Trophoblast cell (in vitro differentiated cells and primary cell): ENCODE data around the gene BZW2.

Experiments used
- DNase-seq, 2 donors: peaks; one replicate each; pipeline ENCODE4 v3.0.0-alpha.2; 2016
- H2AFZ ChIP-seq: 2 replicates; pipeline ENCODE4 v1.6.1; 2013; ENCODE audit warnings: low read length, moderate library complexity, mild to moderate bottlenecking; ENCODE audit not compliant: insufficient read depth, poor library complexity
- H2AK5ac ChIP-seq: 2 replicates; pipeline ENCODE4 v1.6.1; 2013; ENCODE audit warnings: mild to moderate bottlenecking, low read length
- H2BK120ac ChIP-seq: 2 replicates; pipeline ENCODE4 v1.6.1; 2013; ENCODE audit warnings: low read length, mild to moderate bottlenecking, moderate library complexity; ENCODE audit not compliant: insufficient read depth, poor library complexity
- H2BK12ac ChIP-seq: 2 replicates; pipeline ENCODE4 v1.6.1; 2013; ENCODE audit warnings: mild to moderate bottlenecking, low read length, moderate library complexity
- H2BK5ac ChIP-seq: 2 replicates; pipeline ENCODE4 v1.6.1; 2013; ENCODE audit warnings: low read length, low read depth, moderate library complexity, mild to moderate bottlenecking; ENCODE audit not compliant: poor library complexity
- H3K14ac ChIP-seq: 2 replicates; pipeline ENCODE4 v1.6.1; 2013; ENCODE audit warnings: mild to moderate bottlenecking, low read length
- H3K18ac ChIP-seq: 2 replicates; pipeline ENCODE4 v1.6.1; 2013; ENCODE audit warnings: mild to moderate bottlenecking, low read length
- H3K23ac ChIP-seq: 2 replicates; pipeline ENCODE4 v1.6.1; 2013; ENCODE audit warnings: low read length
- H3K27ac ChIP-seq: 2 replicates; pipeline ENCODE4 v1.5.1; 2013; ENCODE audit warnings: low read depth, mild to moderate bottlenecking, inconsistent platforms, low read length, moderate library complexity
- H3K27me3 ChIP-seq: 2 replicates; pipeline ENCODE4 v1.6.1; 2013; ENCODE audit warnings: inconsistent platforms, mild to moderate bottlenecking, low read length, moderate library complexity; ENCODE audit not compliant: insufficient read depth
- H3K36me3 ChIP-seq, 2 experiments: 1 replicate in 1 of 2; 2 replicates in 1 of 2; pipeline ENCODE4 v1.6.1; 2013; ENCODE audit warnings: low read length in 2 of 2, mild to moderate bottlenecking in 2 of 2, moderate library complexity in 1 of 2; ENCODE audit not compliant: insufficient read depth in 2 of 2, control insufficient read depth in 1 of 2
- H3K4ac ChIP-seq: 2 replicates; pipeline ENCODE4 v1.6.1; 2013; ENCODE audit warnings: low read depth, mild to moderate bottlenecking, low read length, moderate library complexity
- H3K4me1 ChIP-seq, 2 experiments: 1 replicate in 1 of 2; 2 replicates in 1 of 2; pipeline ENCODE4 v1.6.1; 2013; ENCODE audit warnings: low read length in 2 of 2, mild to moderate bottlenecking in 2 of 2, moderate library complexity in 1 of 2; ENCODE audit not compliant: insufficient read depth in 2 of 2, control insufficient read depth in 1 of 2
- H3K4me2 ChIP-seq: 2 replicates; pipeline ENCODE4 v1.6.1; 2013; ENCODE audit warnings: inconsistent platforms, mild to moderate bottlenecking, low read length, moderate library complexity
- H3K4me3 ChIP-seq: 2 replicates; pipeline ENCODE4 v1.5.1; 2013; ENCODE audit warnings: mild to moderate bottlenecking, low read depth, low read length, inconsistent platforms
- H3K79me1 ChIP-seq: one replicate; pipeline ENCODE4 v1.6.1; 2013; ENCODE audit warnings: low read length
- H3K79me2 ChIP-seq: 2 replicates; pipeline ENCODE4 v1.6.1; 2013; ENCODE audit warnings: low read length, mild to moderate bottlenecking; ENCODE audit not compliant: control insufficient read depth, insufficient read depth, poor library complexity
- H3K9ac ChIP-seq: 2 replicates; pipeline ENCODE4 v1.6.1; 2013; ENCODE audit warnings: mild to moderate bottlenecking, low read length
- H3K9me3 ChIP-seq: 2 replicates; pipeline ENCODE4 v1.6.1; 2013; ENCODE audit warnings: low read depth, mild to moderate bottlenecking, control low read depth, inconsistent platforms, low read length; ENCODE audit not compliant: insufficient read depth
- H4K12ac ChIP-seq: 2 replicates; pipeline ENCODE4 v1.6.1; 2013; ENCODE audit warnings: low read depth, mild to moderate bottlenecking, low read length, moderate library complexity
- H4K8ac ChIP-seq: 2 replicates; pipeline ENCODE4 v1.6.1; 2013; ENCODE audit warnings: low read depth, mild to moderate bottlenecking, low read length, moderate library complexity
- H4K91ac ChIP-seq: one replicate; pipeline ENCODE4 v1.6.1; 2013; ENCODE audit warnings: low read depth, mild to moderate bottlenecking, low read length, moderate library complexity
- WGBS: extraction: QIAGEN DNeasy Blood & Tissue Kit; methylation state at CpG from one replicate; pipeline ENCODE4 v1.1.7; 2013; ENCODE audit warnings: missing lambda C conversion rate; ENCODE audit not compliant: insufficient read length, insufficient coverage; ENCODE audit errors: extremely low coverage; 5-methylcytosine and 5-hydroxymethylcytosine counted together

Gene BZW2

GRCh38 chr7:16708980-16709379 lies 63.0 kb downstream of the BZW2 start:
- peak; percentile 86 to 88 for DNase-seq
- Histone ChIP-seq H3K9ac (no peak overlapping the region), H3K4me1 (no peaks in the 10 kb centered on the region), H3K4ac (no peak overlapping the region), H3K27ac (peak overlapping the region; percentile 16), H3K4me3 (no peak overlapping the region), H2AK5ac (no peak overlapping the region), H3K27me3 (no peaks in the 10 kb centered on the region), H3K79me1 (no peaks in the 10 kb centered on the region), H3K4me2 (no peak overlapping the region), H2BK120ac (no peak overlapping the region), H3K23ac (no peak overlapping the region), H4K91ac (no peak overlapping the region), H3K14ac (no peak overlapping the region), H2BK12ac (no peak overlapping the region), H3K9me3 (no peaks in the 10 kb centered on the region), H3K36me3 (peaks cover 8 to 10% of the 10 kb centered on the region in 2 experiments), H4K8ac (no peak overlapping the region), H2AFZ (no peak overlapping the region), H3K79me2 (no peaks in the 10 kb centered on the region), H4K12ac (no peak overlapping the region), H2BK5ac (no peak overlapping the region), H3K18ac (no peak overlapping the region)
- no CpG with 5 or more reads among the region's 3 CpGs for WGBS

GRCh38 chr7:16710651-16711050 lies 64.7 kb downstream of the BZW2 start:
- H3K14ac ChIP-seq = no peak overlapping the region
- no peak overlapping the region for H3K4ac ChIP-seq
- WGBS = no CpG with 5 or more reads among the region's 4 CpGs
- H3K4me2 ChIP-seq = no peak overlapping the region
- H3K79me1 ChIP-seq = peaks cover 2% of the 10 kb centered on the region
- H2BK12ac ChIP-seq = no peak overlapping the region
- H3K4me3 ChIP-seq = no peak overlapping the region
- no peak overlapping the region for H3K27ac ChIP-seq
- no peaks in the 10 kb centered on the region for H3K9me3 ChIP-seq
- no peaks in the 10 kb centered on the region for H3K4me1 ChIP-seq
- no peak overlapping the region for H4K91ac ChIP-seq
- no peak overlapping the region for H2BK5ac ChIP-seq
- H2AK5ac ChIP-seq = no peak overlapping the region
- no peak overlapping the region for H2AFZ ChIP-seq
- H4K8ac ChIP-seq = no peak overlapping the region
- H4K12ac ChIP-seq = no peak overlapping the region
- H3K23ac ChIP-seq = no peak overlapping the region
- H3K27me3 ChIP-seq = no peaks in the 10 kb centered on the region
- no peak overlapping the region for H3K9ac ChIP-seq
- no peak overlapping the region for H2BK120ac ChIP-seq
- no peaks in the 10 kb centered on the region for H3K79me2 ChIP-seq
- DNase-seq = peak in 1 of 2 donors; percentile 43
- no peak overlapping the region for H3K18ac ChIP-seq
- peaks cover 3 to 5% of the 10 kb centered on the region in 2 experiments for H3K36me3 ChIP-seq

GRCh38 chr7:16711730-16712129 lies 65.7 kb downstream of the BZW2 start:
- DNase-seq = no peak
- H3K9ac ChIP-seq = no peak overlapping the region
- no peak overlapping the region for H4K91ac ChIP-seq
- H3K9me3 ChIP-seq = no peaks in the 10 kb centered on the region
- no CpG with 5 or more reads among the region's 4 CpGs for WGBS
- H3K36me3 ChIP-seq = peaks cover 2 to 3% of the 10 kb centered on the region in 2 experiments
- no peaks in the 10 kb centered on the region for H3K4me1 ChIP-seq
- H4K12ac ChIP-seq = no peak overlapping the region
- no peak overlapping the region for H3K18ac ChIP-seq
- H3K4me2 ChIP-seq = no peak overlapping the region
- no peaks in the 10 kb centered on the region for H3K27me3 ChIP-seq
- no peak overlapping the region for H2BK5ac ChIP-seq
- H3K79me1 ChIP-seq = peaks cover 2% of the 10 kb centered on the region
- H3K14ac ChIP-seq = no peak overlapping the region
- H3K23ac ChIP-seq = no peak overlapping the region
- H2AFZ ChIP-seq = no peak overlapping the region
- H3K4me3 ChIP-seq = no peak overlapping the region
- no peak overlapping the region for H3K27ac ChIP-seq
- H2AK5ac ChIP-seq = no peak overlapping the region
- no peak overlapping the region for H2BK12ac ChIP-seq
- H3K79me2 ChIP-seq = no peaks in the 10 kb centered on the region
- H2BK120ac ChIP-seq = no peak overlapping the region
- no peak overlapping the region for H3K4ac ChIP-seq
- no peak overlapping the region for H4K8ac ChIP-seq

GRCh38 chr7:16712916-16713315 lies 66.9 kb downstream of the BZW2 start:
- Histone ChIP-seq H3K36me3 (peaks cover 0 to 2% of the 10 kb centered on the region in 2 experiments), H3K27ac (no peak overlapping the region), H4K12ac (no peak overlapping the region), H3K9me3 (no peaks in the 10 kb centered on the region), H3K18ac (no peak overlapping the region), H3K4ac (no peak overlapping the region), H2BK5ac (no peak overlapping the region), H3K4me3 (no peak overlapping the region), H4K91ac (no peak overlapping the region), H3K14ac (no peak overlapping the region), H3K27me3 (no peaks in the 10 kb centered on the region), H3K4me2 (no peak overlapping the region), H3K23ac (no peak overlapping the region), H3K9ac (no peak overlapping the region), H2BK120ac (no peak overlapping the region), H4K8ac (no peak overlapping the region), H3K79me1 (peaks cover 2% of the 10 kb centered on the region), H2AK5ac (no peak overlapping the region), H3K79me2 (no peaks in the 10 kb centered on the region), H3K4me1 (no peaks in the 10 kb centered on the region), H2BK12ac (no peak overlapping the region), H2AFZ (no peak overlapping the region)
- WGBS = no CpG with 5 or more reads among the region's 4 CpGs
- DNase-seq = peak in 1 of 2 donors; percentile 27
